Measurements from ENCODE around the gene KCNIP3.
"Not testable (repeated sequence)": the region's sequence is repeated elsewhere in the genome, so short reads cannot be mapped to it uniquely, and the experiment has no call there.

Gene KCNIP3

DNA sequence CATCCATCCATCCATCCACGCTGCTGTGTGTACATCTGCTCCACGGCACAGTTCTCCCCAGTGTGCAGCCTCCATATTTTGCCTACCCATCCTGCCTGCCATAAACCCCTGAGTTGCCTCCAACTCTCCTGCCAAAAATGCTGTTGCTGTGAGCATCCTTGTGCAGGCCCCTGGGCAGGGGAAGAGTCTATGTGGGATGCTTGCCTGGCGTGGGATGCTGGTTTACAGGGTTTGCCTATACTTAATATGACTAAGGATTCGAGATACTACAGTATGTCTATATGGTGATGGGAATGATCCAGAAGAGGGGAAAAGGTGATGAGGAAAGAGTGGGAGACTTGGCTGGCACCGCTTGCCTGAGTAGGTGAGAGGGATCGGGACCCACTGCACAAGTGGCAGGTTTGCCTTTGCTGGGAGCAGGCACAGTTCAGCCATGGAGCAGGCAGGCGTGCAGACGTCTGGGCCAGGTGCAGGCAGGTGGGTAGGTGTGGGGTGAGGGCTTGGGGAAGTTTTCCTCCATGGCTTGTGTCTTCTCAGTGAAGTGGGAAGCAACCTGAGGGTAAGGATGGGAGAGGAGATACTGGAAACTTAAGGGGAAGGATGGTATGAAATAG lies 75.2 kb downstream of the KCNIP3 start:
- no peak for DNase-seq

DNA sequence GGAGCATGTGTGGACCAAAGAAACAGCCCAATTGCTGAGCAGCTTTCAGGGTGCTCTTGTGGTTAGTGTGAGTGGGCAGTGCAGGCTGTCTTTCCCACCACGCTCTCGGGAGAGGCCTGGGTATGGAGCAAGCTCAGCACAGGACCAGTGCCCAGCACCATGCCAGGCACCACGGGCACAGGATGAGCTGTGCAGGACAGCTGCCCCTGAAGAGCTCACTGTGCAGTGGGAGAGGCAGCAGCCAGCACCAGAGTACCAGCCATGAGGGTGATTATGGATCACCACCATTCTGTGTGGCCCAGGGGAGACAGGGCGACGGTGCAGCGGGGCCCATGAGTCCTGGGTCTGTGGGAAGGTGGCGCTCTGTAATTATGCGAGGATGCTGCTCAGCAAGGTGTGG lies 75.7 kb downstream of the KCNIP3 start:
- no peak for DNase-seq

DNA sequence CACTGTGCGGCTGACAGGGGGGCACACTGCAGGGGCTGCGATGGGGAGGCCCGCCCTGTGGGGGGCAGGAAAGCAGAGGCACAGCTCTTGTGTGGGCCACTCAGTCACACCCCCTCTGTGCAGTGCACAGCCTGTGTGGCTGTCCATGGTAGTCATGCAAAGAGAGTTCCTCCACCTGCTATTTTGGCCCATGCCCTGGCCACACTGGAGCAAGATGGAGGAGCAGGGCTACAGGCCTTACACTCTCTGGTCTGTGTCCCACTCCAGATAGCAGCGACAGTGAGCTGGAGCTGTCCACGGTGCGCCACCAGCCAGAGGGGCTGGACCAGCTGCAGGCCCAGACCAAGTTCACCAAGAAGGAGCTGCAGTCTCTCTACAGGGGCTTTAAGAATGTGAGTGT lies 76.9 kb downstream of the KCNIP3 start:
- no peak for DNase-seq

DNA sequence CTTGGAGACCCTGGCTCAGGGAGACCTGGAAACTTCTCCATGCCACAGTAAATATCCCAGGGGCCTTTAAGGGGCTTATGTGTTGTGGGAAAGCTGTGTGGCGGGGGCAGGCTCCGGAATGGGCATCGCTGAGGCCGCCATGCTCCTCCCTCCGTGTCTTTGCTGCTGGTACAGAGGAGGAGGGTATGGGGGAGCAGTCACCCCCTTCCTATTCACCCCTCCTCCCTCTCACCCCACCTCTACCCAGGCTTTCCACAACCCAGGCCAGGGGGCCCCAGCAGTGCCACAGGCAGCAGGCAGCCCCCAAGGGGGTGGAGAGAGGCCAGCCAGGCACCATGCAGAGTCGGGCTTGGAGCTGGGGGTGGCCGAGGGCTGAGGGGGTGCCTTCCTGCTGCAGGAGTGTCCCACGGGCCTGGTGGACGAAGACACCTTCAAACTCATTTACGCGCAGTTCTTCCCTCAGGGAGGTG lies 77.3 kb downstream of the KCNIP3 start:
- DNase-seq, result no peak

DNA sequence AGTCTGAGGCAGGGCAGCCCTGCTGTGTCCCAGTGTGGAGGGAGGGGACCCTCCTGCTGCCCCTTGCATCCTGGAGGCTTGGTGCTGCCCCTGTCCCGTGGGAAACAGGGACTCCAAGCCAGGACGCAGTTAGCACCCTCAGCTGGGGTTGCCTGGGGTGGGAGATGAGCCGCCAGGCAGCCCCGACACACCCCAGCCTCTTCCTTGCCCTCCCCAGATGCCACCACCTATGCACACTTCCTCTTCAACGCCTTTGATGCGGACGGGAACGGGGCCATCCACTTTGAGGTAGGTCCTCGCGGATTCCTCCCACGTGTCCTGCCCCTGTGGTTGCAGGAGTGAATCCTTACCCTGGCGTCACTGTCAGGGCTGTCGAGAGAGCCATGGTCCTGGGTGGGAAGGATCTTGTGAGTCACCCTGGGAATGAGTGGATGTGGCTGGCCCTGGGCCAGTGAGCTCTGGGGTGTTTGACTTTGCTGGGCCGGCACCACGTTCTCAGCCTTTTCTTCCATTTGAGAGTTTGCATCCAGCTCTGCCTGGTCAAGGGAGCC lies 77.8 kb downstream of the KCNIP3 start:
- DNase-seq, result no peak

DNA sequence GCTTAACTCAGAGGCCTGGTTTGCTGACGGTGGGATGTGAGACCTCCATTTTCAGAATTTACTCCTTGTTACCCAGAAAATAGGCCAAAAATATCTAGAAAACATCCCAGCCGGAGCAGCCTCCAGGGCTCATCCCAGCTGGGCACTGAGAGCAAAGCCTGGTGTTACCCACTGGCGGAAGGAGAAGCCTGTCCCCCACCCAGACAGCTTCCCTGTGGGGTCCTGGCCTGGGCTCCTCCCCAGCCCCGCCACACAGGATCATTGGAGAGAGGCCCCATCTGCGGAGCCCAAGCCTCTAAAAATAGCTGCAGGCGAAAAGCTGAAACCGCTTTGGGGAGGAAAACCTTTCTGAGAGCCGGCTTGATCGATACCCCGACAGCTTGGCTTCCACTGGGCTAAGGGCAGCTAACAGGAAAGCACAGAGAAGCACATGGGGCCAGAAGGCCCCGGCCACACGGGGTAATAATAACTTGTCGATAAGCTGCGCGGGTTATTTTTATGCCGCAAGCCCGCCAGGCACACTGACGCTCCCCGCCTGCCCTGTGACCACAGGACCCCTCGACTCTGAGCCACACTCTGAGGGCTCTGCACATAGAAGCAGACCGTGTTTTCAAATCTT lies 78.5 kb downstream of the KCNIP3 start:
- DNase-seq, result no peak

DNA sequence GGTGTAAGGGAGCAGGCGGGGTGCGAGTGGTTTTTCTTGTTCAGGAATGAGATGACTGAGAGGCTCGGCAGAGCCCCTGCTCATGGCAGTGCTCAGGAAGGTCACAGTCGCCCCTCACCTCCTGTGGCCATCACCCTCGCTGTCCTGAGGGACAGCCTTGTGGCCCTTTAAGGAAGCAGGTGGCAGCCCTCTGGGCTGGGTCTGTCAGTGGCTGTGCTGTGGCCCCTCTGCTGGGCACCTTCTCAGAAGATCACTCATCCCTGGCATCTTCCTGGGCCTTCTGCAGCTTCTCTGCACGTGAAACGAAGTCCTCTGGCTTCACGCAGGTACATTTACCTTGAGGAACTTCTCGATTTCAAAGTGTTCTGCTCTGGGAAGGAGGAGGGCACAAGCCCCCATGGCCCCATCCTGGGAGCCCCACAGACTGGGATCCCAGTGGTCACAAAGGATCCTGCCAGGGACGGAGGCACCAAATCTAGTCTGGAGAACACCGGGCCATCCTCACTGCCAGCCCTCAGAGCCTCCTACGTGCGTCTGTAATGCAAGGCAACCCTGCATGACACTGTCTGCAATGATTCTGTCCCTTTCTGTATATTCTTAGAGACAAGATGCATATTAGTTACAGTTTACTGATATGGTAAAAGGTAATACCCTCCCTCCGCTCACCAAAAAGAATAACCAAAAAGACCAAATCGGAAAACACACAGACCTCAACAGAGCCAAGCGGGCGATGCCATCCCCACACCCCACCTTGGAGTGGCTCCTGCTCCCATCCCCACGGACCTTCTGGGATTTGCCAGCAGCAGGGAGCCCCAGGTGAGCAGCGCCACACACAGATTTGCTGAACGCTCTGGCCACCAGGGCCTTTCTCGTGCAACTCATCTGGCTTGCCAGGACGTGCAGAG lies 79.4 kb downstream of the KCNIP3 start:
- no peak for DNase-seq

DNA sequence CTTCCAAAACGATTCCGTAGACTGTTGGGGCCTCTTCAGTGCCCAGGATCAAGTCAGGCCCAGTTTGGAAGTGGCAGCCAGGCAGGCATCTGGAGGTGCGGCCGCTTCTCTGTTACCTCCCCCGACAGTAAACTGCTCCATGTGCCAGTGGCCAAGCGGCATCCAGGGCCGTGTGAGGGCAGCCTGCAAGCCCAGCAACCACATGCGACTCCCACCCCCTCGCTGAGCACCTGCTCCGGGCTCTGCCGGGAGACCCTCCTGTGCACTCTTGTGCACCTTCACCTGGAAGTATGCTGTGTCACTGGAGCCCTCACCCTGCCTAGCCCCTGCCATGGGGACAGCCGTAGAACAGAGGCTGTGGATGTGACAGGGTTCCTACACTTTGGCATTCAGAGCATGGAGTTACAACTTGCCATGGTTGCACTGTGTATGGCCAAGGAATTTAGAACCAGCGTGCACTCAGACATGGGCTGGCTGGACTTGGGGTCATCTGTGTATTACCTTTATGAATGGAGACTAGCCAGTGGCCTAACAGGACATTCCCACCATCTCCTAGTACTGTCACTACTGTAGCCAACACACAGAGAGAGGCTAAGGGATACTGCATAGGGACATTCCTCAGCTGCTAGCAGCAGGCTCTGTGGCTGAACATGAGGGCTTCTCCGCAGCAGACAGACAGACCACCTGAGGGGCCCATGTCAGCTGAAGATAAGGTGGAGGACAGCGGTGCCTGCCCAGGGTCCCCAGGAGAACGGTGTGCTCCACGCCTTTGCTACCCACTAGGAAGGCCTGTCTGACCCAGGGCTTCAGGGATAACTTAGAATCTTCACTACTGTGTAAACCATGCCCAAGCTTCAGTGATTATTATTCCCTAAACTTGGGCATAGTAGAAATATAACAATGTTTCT lies 80.3 kb downstream of the KCNIP3 start:
- DNase-seq, result no peak

DNA sequence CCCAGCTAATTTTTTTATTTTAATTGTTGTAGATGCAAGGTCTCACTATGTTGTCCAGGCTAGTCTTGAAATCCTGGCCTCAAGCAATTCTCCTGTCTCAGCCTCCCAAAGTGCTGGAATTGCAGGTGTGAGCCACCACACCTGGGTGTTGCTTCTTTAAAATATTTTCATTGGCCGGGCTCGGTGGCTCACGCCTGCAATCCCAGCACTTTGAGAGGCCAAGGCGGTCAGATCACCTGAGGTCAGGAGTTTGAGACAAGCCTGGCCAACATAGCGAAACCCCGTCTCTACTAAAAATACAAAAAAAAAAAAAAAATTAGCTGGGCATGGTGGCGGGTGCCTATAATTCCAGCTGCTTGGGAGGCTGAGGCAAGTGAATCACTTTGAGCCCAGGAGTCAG lies 81.1 kb downstream of the KCNIP3 start:
- not testable (repeated sequence) for DNase-seq

DNA sequence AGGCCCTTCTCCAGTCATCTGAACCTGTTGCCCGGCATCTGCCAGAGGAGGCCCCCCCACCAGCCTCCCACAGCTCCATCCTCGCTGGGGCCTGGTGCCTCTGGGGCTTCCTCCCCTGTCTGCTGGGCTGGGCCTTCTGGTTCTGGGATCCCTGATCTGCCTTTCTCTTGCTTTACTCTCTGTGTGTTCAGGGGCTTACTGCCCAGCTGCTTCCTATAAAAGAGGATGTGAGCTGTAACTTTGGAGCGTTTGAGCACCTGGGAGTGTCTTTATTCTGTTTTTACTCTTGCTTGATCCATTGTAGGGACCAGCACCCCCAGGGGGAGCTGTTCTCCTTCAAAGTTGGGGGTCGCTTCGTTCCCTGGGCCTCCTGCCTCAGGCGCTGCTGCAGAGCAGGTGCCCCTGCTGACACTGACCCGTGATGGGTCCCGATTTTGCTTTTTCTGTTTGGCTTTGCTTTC lies 82.3 kb downstream of the KCNIP3 start:
- DNase-seq, result no peak

DNA sequence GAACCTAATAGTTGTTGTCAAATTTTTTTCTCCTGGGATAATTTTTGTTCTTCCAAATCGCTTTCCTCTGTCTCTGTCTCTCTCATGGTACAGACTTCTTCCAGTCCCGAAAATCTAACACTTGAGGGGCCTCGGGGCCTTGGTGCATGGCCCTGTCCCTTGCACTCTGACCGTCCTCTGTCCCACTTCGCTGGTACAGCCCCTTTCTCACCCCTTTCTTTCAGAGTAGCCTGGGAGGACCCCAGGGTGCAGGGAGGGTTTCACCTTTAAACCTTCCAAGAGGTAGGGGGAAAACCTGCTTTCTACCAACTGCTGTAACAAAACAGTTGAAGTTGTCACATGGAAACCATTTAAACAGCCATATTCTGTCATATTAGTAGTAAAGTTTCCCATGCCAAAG lies 83.1 kb downstream of the KCNIP3 start:
- DNase-seq, result no peak

DNA sequence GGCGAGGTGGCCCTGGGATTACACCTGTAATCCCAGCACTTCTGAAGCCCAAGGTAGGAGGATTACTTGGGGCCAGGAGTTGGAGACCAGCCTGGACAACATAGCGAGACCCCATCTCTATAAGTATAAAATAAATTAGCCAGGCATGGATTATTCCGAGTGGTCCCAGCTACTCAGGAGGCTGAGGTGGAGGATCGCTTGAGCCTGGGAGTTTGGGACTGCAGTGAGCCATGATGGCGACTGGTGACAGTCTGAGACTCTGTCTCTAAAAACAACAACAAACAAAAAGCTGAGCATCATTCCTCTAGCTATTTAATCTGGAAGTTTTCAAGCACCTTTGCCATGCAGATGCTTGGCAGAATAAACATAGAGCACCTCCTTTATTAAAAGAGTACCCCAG lies 83.6 kb downstream of the KCNIP3 start:
- DNase-seq, result no peak

DNA sequence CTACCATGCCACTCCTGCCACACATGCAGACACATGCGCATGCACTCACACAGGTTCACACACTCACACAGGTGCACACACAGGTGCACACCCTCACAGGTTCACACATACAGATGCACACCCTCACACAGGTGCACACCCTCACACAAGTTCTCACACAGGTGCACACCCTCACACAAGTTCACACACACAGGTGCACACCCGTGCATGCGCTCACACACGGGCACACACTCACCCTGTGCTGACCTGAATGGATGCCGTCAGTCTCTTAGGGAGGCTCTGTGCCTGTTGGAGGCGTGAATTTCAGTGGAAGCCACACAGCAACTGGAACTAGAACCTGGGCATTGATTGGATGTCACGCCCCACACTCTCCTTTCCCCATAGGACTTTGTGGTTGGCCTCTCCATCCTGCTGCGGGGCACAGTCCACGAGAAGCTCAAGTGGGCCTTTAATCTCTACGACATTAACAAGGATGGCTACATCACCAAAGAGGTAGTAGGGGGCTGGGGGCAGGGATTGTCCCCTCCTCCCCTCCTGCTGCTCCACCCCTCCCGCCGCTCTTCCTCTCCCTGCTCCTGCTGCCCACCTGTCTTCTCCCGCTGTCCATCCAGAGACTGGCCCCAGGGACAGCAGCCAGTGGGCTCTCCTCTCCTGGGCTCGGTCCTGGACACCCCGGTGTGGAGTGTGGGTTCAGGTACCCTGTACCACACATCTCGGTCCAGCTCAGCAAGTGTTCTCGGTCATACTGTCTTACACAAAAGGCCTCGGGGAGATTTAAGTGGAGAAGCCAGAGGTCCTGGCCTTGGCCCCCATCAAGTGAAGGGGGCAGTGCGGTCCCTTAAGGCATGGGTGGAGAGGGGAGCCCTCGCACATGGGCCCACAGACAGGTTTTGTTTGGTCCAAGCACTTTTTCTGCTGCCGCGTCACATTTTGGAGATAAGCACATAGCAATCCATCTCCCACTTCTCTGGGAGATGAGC lies 84.4 kb downstream of the KCNIP3 start:
- DNase-seq, result no peak

DNA sequence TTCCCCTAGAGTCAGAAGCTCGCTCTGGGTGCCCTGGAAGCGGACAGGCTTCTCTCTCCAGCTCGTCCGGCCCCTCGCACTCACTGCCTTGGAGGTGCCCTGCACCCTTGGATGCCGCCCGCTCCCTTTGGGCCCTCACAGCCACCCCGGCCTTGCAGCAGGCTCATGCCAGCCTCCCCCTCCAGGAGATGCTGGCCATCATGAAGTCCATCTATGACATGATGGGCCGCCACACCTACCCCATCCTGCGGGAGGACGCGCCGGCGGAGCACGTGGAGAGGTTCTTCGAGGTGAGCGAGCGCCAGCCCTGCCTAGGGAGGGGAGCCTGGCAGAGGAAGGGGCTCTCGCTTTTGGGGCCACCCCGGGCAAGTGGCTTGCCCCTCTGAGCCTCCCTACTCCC lies 85.0 kb downstream of the KCNIP3 start:
- no peak for DNase-seq

DNA sequence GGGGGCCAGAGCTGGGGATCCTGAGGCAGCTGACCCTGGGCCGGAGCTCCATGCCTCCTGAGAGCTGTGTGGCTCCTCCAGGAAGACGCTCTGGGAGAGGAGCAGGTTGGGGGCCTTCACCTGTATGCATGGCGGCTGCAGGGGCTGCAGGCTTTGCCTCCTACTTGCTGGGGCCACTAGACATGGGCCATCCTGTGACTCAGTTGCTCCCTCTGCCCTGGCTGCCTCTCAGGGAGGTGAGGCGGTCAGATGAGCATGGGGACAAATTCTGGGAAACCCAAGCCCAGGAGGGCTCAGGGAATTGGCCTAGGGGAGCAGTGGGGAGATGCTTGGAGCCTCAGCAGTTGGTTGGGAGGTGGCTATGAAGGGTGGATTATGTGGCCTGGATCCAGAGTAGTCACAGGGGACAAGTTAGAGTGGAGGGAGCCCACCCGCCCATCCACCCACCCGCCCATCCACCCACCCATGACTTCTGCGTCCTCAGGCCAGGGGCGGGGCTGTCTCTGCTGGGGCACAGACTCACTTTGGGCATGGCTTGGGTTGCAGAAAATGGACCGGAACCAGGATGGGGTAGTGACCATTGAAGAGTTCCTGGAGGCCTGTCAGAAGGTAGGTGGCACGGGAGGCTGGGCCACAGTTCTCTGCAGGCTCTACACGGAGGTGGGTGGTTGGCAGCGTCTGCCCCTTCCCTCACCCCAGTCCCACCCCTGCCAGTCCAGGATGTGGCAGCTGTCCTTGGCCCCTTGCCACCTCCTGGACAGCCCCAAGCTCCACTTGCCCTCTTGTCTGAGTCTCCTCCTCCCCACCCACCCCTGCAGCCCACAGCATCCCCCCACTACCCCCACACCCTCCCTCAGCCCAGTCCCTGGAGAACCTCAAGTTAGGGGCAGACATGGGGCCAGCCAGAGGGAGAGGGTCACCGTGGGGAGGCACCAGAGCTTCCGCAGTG lies 85.8 kb downstream of the KCNIP3 start:
- DNase-seq, result no peak

DNA sequence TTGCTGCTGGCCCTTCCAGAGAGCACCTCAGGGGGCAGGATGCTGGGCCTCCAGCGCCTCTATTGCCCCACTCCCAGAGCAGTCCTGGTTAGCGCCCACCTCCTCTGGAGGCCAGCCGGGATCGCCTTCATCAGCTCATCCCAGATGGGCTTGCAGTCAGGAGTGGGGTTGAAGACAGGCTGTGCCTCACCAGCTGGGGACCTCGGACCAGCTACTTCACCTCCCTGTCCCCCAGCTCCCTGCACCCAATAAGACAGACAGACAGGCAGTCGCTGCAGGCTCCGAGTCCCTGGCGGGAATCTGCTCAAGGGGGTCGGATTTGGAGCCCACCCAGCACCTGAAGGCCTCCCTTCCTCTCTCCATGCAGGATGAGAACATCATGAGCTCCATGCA lies 86.5 kb downstream of the KCNIP3 start:
- DNase-seq, result no peak

DNA sequence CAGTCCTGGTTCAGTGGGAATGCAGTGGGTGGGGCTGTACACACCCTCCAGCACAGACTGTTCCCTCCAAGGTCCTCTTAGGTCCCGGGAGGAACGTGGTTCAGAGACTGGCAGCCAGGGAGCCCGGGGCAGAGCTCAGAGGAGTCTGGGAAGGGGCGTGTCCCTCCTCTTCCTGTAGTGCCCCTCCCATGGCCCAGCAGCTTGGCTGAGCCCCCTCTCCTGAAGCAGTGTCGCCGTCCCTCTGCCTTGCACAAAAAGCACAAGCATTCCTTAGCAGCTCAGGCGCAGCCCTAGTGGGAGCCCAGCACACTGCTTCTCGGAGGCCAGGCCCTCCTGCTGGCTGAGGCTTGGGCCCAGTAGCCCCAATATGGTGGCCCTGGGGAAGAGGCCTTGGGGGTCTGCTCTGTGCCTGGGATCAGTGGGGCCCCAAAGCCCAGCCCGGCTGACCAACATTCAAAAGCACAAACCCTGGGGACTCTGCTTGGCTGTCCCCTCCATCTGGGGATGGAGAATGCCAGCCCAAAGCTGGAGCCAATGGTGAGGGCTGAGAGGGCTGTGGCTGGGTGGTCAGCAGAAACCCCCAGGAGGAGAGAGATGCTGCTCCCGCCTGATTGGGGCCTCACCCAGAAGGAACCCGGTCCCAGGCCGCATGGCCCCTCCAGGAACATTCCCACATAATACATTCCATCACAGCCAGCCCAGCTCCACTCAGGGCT lies 87.9 kb downstream of the KCNIP3 start:
- no peak for DNase-seq

DNA sequence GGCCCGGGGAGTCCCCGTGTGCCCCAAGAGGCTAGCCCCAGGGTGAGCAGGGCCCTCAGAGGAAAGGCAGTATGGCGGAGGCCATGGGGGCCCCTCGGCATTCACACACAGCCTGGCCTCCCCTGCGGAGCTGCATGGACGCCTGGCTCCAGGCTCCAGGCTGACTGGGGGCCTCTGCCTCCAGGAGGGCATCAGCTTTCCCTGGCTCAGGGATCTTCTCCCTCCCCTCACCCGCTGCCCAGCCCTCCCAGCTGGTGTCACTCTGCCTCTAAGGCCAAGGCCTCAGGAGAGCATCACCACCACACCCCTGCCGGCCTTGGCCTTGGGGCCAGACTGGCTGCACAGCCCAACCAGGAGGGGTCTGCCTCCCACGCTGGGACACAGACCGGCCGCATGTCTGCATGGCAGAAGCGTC lies 88.4 kb downstream of the KCNIP3 start:
- no peak for DNase-seq

DNA sequence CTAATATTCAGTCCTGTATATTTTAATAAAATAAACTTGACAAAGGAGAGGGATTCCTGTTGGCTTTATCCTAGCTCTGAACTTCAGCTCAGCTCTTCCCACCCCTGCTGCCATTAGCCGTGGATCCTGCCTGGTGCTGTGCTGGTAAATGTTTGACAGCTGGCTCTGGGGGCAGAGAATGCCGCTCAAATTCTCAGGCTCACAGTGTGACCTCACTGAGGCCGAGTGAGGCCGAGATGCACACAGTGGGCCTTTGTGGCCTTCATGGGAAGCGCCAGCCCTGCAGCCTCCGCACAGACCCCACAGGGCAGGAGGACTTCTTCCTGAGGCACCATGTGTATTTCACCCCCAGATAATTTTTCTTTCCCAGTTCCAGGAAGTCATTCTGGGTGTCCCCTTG lies 88.9 kb downstream of the KCNIP3 start:
- no peak for DNase-seq
